T-helper 22 cell (primary cell): ENCODE data around the gene PAX2.

Experiments used
- DNase-seq: peaks from one replicate; pipeline ENCODE4 v3.0.0-alpha.2; 2020; ENCODE audit warnings: low read depth

Gene PAX2

GRCh38 chr10:100739517-100740368, 5.6 kb upstream of the PAX2 start:
- no peak for DNase-seq

GRCh38 chr10:100740476-100741377, 4.7 kb upstream of the PAX2 start:
- DNase-seq: no peak

- no peak for DNase-seq
These were observed 3.9 kb upstream of the PAX2 start for GRCh38 chr10:100741378-100742075.

- DNase-seq: no peak
These were observed 3.2 kb upstream of the PAX2 start for GRCh38 chr10:100742076-100742771.

GRCh38 chr10:100742936-100743335, 2.4 kb upstream of the PAX2 start:
- no peak for DNase-seq

GRCh38 chr10:100743626-100744135, 1.7 kb upstream of the PAX2 start:
- no peak for DNase-seq

GRCh38 chr10:100744136-100744986, 1.0 kb upstream of the PAX2 start:
- DNase-seq: no peak

GRCh38 chr10:100745882-100746783, 751 bp downstream of the PAX2 start:
- DNase-seq: no peak

GRCh38 chr10:100746784-100747455, 1.5 kb downstream of the PAX2 start:
- DNase-seq: no peak

GRCh38 chr10:100747456-100748230, 2.3 kb downstream of the PAX2 start:
- DNase-seq: no peak

DNA sequence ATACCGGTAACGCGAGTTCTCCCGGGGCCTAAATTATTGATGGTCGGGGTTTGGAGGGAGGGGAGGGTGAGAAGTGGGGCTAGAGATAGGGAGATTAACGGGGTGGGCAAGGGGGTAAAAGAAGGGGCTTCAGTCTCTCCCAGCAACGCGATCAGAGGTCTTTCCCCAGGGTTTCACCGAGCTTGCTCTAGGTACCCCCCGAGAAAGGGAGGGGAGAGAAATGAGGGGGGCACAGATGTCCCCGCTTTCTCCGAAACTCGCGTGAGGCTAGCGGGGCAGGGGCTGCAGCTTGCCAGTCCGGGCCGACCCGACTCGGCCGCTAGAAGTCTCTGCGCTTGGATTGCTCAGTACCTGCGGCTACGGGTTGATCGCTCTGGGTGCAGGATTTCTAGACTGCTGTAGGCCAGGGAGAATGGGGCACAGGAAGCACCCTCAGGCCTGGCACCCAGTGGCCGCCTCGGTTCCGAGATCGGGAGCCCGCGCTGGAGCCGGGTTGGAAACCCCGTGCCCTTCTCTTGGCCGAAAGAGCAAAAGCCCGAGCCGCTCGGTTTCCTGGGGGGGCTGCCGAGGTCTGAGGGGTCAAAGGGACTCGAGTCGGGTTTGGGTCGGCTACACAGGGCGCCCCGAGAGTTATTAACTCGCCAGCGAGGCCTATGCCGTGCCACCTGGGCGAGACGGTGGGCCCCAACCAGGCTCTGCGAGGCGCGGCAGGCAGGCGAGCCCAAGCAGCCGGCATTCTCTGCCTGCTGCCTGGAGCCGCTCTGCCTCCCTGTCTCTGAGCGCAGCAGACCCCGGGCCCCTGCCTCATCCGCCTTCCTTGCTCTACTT, 3.1 kb downstream of the PAX2 start:
- no peak for DNase-seq

DNA sequence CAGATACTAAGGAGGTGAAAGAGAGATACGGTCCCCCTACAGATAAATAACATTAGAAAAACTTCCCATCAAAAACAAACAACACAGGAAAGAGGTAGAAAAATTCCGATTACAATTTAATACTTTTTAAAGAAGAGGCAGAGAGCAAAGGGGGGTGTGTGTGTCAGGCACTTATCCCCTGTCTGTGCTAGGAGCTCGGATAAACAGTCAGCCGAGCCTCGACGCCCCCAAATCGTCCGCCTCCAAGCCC, 3.6 kb downstream of the PAX2 start:
- DNase-seq: no peak

- no peak for DNase-seq
These were observed 4.2 kb downstream of the PAX2 start for GRCh38 chr10:100749309-100750217.

DNA sequence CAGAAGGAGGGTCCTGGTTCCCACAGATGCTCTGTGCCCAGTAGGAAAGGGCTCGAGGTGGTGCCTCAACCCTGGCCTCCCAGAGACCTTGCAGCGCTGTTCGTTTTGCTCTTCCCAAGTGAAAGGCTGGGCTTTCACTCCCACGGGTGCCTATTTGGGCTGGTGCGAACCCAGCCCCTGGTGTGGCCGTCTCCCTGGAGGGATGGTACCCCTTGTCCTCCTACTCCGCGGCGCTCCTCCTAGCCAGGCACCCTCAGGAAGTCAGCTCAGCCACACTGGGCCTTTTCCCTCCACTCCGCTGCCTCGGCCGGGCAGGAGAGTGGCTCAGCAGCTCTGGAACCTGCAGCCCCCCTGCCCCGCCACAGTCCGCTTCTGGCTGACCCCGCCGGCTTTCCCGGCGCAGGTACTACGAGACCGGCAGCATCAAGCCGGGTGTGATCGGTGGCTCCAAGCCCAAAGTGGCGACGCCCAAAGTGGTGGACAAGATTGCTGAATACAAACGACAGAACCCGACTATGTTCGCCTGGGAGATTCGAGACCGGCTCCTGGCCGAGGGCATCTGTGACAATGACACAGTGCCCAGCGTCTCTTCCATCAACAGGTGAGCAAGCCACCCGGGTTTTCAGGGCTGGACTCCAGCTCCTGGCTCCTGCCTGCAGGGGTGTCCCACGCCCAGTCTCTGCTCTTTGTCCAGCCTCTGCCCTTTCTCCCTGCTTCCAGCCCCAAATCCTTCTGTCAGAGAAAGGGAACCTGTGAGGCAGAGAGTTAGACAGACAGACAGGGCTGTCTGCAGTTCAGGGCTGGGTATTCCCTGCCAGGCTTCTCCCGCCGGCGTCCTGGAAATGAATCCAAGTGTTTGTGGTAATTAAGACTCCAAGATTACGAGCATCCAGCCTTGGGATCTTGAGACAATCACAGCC, 5.2 kb downstream of the PAX2 start:
- no peak for DNase-seq

- DNase-seq: no peak
These were observed 6.0 kb downstream of the PAX2 start for GRCh38 chr10:100751211-100751933.
